ENCODE measurements around the gene SP5.
"Not testable (repeated sequence)": the region's sequence is repeated elsewhere in the genome, so short reads cannot be mapped to it uniquely, and the experiment has no call there.

SP5 gene

GRCh38 chr2:170715062-170715931 lies at the start of gene SP5:
SP5 (plus strand) TSS chr2:170715337; CDS start chr2:170715513, 176 bp downstream.
- TF ChIP-seq CTCF (IDR thresholded peaks at IDR 0.05; ENCODE audit: low read length, missing control alignments): no peak
- H3K4me3 ChIP-seq (replicated peaks; ENCODE audit: low read depth, low read length): peak within 1 kb of the TSS; percentile 43
- peak; percentile 35 for DNase-seq (ENCODE audit: low read depth)

GRCh38 chr2:170665743-170666142 lies 49.4 kb upstream of the SP5 start:
- no peak for TF ChIP-seq CTCF (IDR thresholded peaks at IDR 0.05; ENCODE audit: low read length, missing control alignments)
- no peak for DNase-seq (ENCODE audit: low read depth)
- H3K4me3 ChIP-seq (replicated peaks; ENCODE audit: low read depth, low read length): no peak overlapping the region

GRCh38 chr2:170669909-170670308 lies 45.2 kb upstream of the SP5 start:
- TF ChIP-seq CTCF (IDR thresholded peaks at IDR 0.05; ENCODE audit: low read length, missing control alignments): no peak
- DNase-seq (ENCODE audit: low read depth): no peak
- H3K4me3 ChIP-seq (replicated peaks; ENCODE audit: low read depth, low read length): no peak overlapping the region

- TF ChIP-seq CTCF (IDR thresholded peaks at IDR 0.05; ENCODE audit: low read length, missing control alignments): no peak
- no peak overlapping the region for H3K4me3 ChIP-seq (replicated peaks; ENCODE audit: low read depth, low read length)
- no peak for DNase-seq (ENCODE audit: low read depth)
Observed at GRCh38 chr2:170670651-170671050, 44.5 kb upstream of the SP5 start.

GRCh38 chr2:170671079-170671478 lies 44.1 kb upstream of the SP5 start:
- H3K4me3 ChIP-seq (replicated peaks; ENCODE audit: low read depth, low read length): no peak overlapping the region
- TF ChIP-seq CTCF (IDR thresholded peaks at IDR 0.05; ENCODE audit: low read length, missing control alignments): no peak
- DNase-seq (ENCODE audit: low read depth): no peak

GRCh38 chr2:170674282-170674681 lies 40.9 kb upstream of the SP5 start:
- not testable (repeated sequence) for H3K4me3 ChIP-seq (replicated peaks; ENCODE audit: low read depth, low read length); DNase-seq (ENCODE audit: low read depth)

- H3K4me3 ChIP-seq (replicated peaks; ENCODE audit: low read depth, low read length): no peak overlapping the region
- no peak for DNase-seq (ENCODE audit: low read depth)
Observed at GRCh38 chr2:170675701-170676100, 39.4 kb upstream of the SP5 start.

More at GRCh38 chr2:170675701-170676100, 39.4 kb upstream of the SP5 start:
- TF ChIP-seq CTCF (IDR thresholded peaks at IDR 0.05; ENCODE audit: low read length, missing control alignments): no peak
